Colonic mucosa (tissue), 4 donors: Measurements from ENCODE around the gene CD22. TPM values are rescaled to one million over a fixed set of nuclear protein-coding genes. Genes with fewer than 3 reads are reported as not detected.
A peak's percentile ranks its signal among the peaks of the same experiment; 100 is the strongest.
"Not testable (repeated sequence)": the region's sequence is repeated elsewhere in the genome, so short reads cannot be mapped to it uniquely, and the experiment has no call there.

Experiments used
- DNase-seq: peaks from one replicate; pipeline ENCODE4 v3.0.0-alpha.2; 2020
- H3K27ac ChIP-seq: fragments of 200-600 bp; one replicate; pipeline ENCODE4 v1.8.0; 2021
- H3K27me3 ChIP-seq: fragments of 200-600 bp; one replicate; pipeline ENCODE4 v1.8.0; 2021
- H3K36me3 ChIP-seq: fragments of 200-600 bp; one replicate; pipeline ENCODE4 v1.8.0; 2021
- H3K4me1 ChIP-seq: fragments of 200-600 bp; one replicate; pipeline ENCODE4 v1.8.0; 2021; ENCODE audit warnings: mild to moderate bottlenecking
- H3K4me3 ChIP-seq: fragments of 200-600 bp; one replicate; pipeline ENCODE4 v1.8.0; 2021
- H3K9ac ChIP-seq, 2 donors: one replicate each; pipeline ENCODE4 v1.7.0; 2013; ENCODE audit warnings: control low read depth in 2 of 2, low read depth in 2 of 2, low read length in 2 of 2
- H3K9me3 ChIP-seq: fragments of 200-600 bp; one replicate; pipeline ENCODE4 v1.8.0; 2021
- CTCF ChIP-seq: fragments of 200-600 bp; IDR thresholded peaks from one replicate; pipeline ENCODE4 v1.8.0; 2022; ENCODE audit warnings: antibody characterized with exemption, mild to moderate bottlenecking
- intact Hi-C: fragments of 100-400 bp; cut with DNase I; formaldehyde crosslinking; loops from one replicate; pipeline ENCODE4 v1.14.1; 2022
- total RNA-seq, 2 donors: library from RNA; stranded (reverse); fragmentation: NEBNext Ultra II Directional in 1 of 2; extraction: Animal tissue kit (Norgen Biotek cat#: 25700) in 1 of 2; gene quantifications; one replicate each; pipeline ENCODE4 v1.2.1, GENCODE V29; 2021
- donor health status: healthy.
- donor health status: DM: no; HTN: no; CAD: no.
- donor health status: DM: no; HTN: no; CAD: no.

CD22 gene
- total RNA-seq, 2 donors from 2014 or later = 1.6 to 3.0 TPM

GRCh38 chr19:35352448-35353304 lies 23.7 kb downstream of the CD22 start:
- H3K27me3 ChIP-seq = no peaks in the 10 kb centered on the region
- no peak overlapping the region for H3K27ac ChIP-seq
- H3K4me1 ChIP-seq = no peaks in the 10 kb centered on the region
- no peak overlapping the region for H3K9ac ChIP-seq
- no peak overlapping the region for H3K4me3 ChIP-seq
- no peaks in the 10 kb centered on the region for H3K9me3 ChIP-seq
- peak; percentile 64 for TF ChIP-seq CTCF
- no peaks in the 10 kb centered on the region for H3K36me3 ChIP-seq
- peak; percentile 74 for DNase-seq
- intact Hi-C loops = loop anchor here (2.0 to 10.0 kb wide), 2 partner anchors 116 to 142 kb away; partner anchors contain the start of gene KRTDAP

GRCh38 chr19:35353635-35354034 lies 24.6 kb downstream of the CD22 start:
- H3K9ac ChIP-seq = no peak overlapping the region
- DNase-seq = no peak
- H3K4me3 ChIP-seq = no peak overlapping the region
- no peak overlapping the region for H3K27ac ChIP-seq
- TF ChIP-seq CTCF = no peak
- H3K36me3 ChIP-seq = no peaks in the 10 kb centered on the region
- H3K9me3 ChIP-seq = no peaks in the 10 kb centered on the region
- no peaks in the 10 kb centered on the region for H3K4me1 ChIP-seq
- no peaks in the 10 kb centered on the region for H3K27me3 ChIP-seq
- intact Hi-C loops = loop anchor here (2.0 to 10.0 kb wide), 2 partner anchors 115 to 141 kb away; partner anchors contain the start of gene KRTDAP

GRCh38 chr19:35354898-35355297 lies 25.9 kb downstream of the CD22 start:
- Histone ChIP-seq H3K27ac (no peak overlapping the region), H3K27me3 (no peaks in the 10 kb centered on the region), H3K4me3 (no peak overlapping the region), H3K9me3 (no peaks in the 10 kb centered on the region), H3K4me1 (no peaks in the 10 kb centered on the region), H3K9ac (no peak overlapping the region), H3K36me3 (no peaks in the 10 kb centered on the region)
- intact Hi-C loops = loop anchor here (10.0 kb wide), 1 partner anchor 140 kb away; the partner anchor contains the start of gene KRTDAP
- no peak for DNase-seq
- no peak for TF ChIP-seq CTCF

- Histone ChIP-seq H3K4me1 (no peaks in the 10 kb centered on the region), H3K36me3 (no peaks in the 10 kb centered on the region), H3K27me3 (no peaks in the 10 kb centered on the region), H3K27ac (no peak overlapping the region), H3K9ac (no peak overlapping the region), H3K4me3 (no peak overlapping the region), H3K9me3 (no peaks in the 10 kb centered on the region)
- intact Hi-C loops = loop anchor here (10.0 kb wide), 1 partner anchor 139 kb away; the partner anchor contains the start of gene KRTDAP
- DNase-seq = no peak
- no peak for TF ChIP-seq CTCF
Observed at GRCh38 chr19:35355791-35356460, 26.9 kb downstream of the CD22 start.

GRCh38 chr19:35357867-35358573 lies 29.0 kb downstream of the CD22 start, which contains the start of gene FFAR3:
Gene FFAR3, plus strand, starts transcription at chr19:35358460. Its CDS starts 431 bp downstream, at chr19:35358891.
- H3K9me3 ChIP-seq = no peaks in the 10 kb centered on the region
- H3K4me3 ChIP-seq = no peak within 1 kb of the TSS
- H3K4me1 ChIP-seq = no peaks in the 10 kb centered on the region
- no peaks in the 10 kb centered on the region for H3K27me3 ChIP-seq
- no peaks in the 10 kb centered on the region for H3K36me3 ChIP-seq
- intact Hi-C loops = loop anchor here (10.0 kb wide), 1 partner anchor 137 kb away; the partner anchor contains the start of gene KRTDAP
- no peak within 1 kb of the TSS for H3K27ac ChIP-seq
- H3K9ac ChIP-seq = no peak within 1 kb of the TSS
- TF ChIP-seq CTCF = no peak
- no peak for DNase-seq

GRCh38 chr19:35358834-35359233 lies 29.8 kb downstream of the CD22 start:
- H3K4me1 ChIP-seq, H3K4me3 ChIP-seq, H3K9me3 ChIP-seq, H3K36me3 ChIP-seq, H3K9ac ChIP-seq, H3K27ac ChIP-seq, DNase-seq, H3K27me3 ChIP-seq: not testable (repeated sequence)
- intact Hi-C loops = loop anchor here (10.0 kb wide), 1 partner anchor 136 kb away; the partner anchor contains the start of gene KRTDAP

GRCh38 chr19:35359395-35359794 lies 30.4 kb downstream of the CD22 start:
- H3K27ac ChIP-seq, H3K27me3 ChIP-seq, H3K9ac ChIP-seq, DNase-seq, H3K4me3 ChIP-seq, H3K4me1 ChIP-seq, H3K9me3 ChIP-seq, H3K36me3 ChIP-seq: not testable (repeated sequence)
- intact Hi-C loops = loop anchor here (10.0 kb wide), 1 partner anchor 135 kb away; the partner anchor contains the start of gene KRTDAP
